K562 (cell line): ENCODE data around the gene DDX54. TPM values are rescaled to one million over a fixed set of nuclear protein-coding genes. Genes with fewer than 3 reads are reported as not detected.
A peak's percentile ranks its signal among the peaks of the same experiment; 100 is the strongest.

Experiments used
- AFF1 ChIP-seq, 2 experiments: fragments of 450-650 bp; IDR thresholded peaks; 2 replicates each; pipeline ENCODE4 v1.6.1; 2018; ENCODE audit warnings: mild to moderate bottlenecking in 2 of 2, low read depth in 1 of 2; ENCODE audit not compliant: partially characterized antibody in 2 of 2
- ARID1B ChIP-seq: fragments of 450-650 bp; IDR thresholded peaks from 2 replicates; pipeline ENCODE4 v1.6.1; 2016; ENCODE audit warnings: antibody characterized with exemption, mild to moderate bottlenecking, inconsistent platforms
- ASH1L ChIP-seq: fragments of 450-650 bp; IDR thresholded peaks from 2 replicates; pipeline ENCODE4 v1.6.1; 2018; ENCODE audit warnings: borderline replicate concordance, mild to moderate bottlenecking, low read depth; ENCODE audit not compliant: partially characterized antibody
- BRCA1 ChIP-seq, 2 experiments: fragments of 450-650 bp in 1 of 2; sonication (generic) in 1 of 2; formaldehyde crosslinking in 1 of 2; IDR thresholded peaks; 2 replicates each; pipeline versions ENCODE4 v1.5.0 to v1.6.1; 2017 to 2020; ENCODE audit warnings: mild to moderate bottlenecking in 1 of 2, missing genetic modification reagents in 1 of 2
- CBX8 ChIP-seq: fragments of 200-600 bp; sonication (generic); IDR thresholded peaks from 2 replicates; pipeline ENCODE4 v1.6.1; 2012; ENCODE audit warnings: borderline replicate concordance, mixed run types, low read depth, mild to moderate bottlenecking, moderate library complexity, mixed read lengths, low read length, control low read depth, inconsistent platforms; ENCODE audit not compliant: poor library complexity, severe bottlenecking; ENCODE audit errors: extremely low read depth
- DDX20 ChIP-seq: fragments of 450-650 bp; IDR thresholded peaks from 2 replicates; pipeline ENCODE4 v1.6.1; 2016; ENCODE audit warnings: missing genetic modification characterization, low read depth, mild to moderate bottlenecking, missing compliant biosample characterization, moderate library complexity
- DPF2 ChIP-seq: fragments of 450-650 bp; IDR thresholded peaks from 2 replicates; pipeline ENCODE4 v1.6.1; 2016
- FOSL1 ChIP-seq: fragments of 200-800 bp; sonication (Bioruptor generic); conservative IDR thresholded peaks from 2 replicates; pipeline ENCODE4 v1.6.1; 2016; ENCODE audit warnings: missing genetic modification characterization, missing compliant biosample characterization
- FOXA1 ChIP-seq: fragments of 450-650 bp; IDR thresholded peaks from 2 replicates; pipeline ENCODE4 v1.6.1; 2016; ENCODE audit warnings: mild to moderate bottlenecking, borderline replicate concordance
- FOXJ3 ChIP-seq: sonication (generic); formaldehyde crosslinking; IDR thresholded peaks from 2 replicates; pipeline ENCODE4 v1.4.0; 2020; ENCODE audit warnings: mild to moderate bottlenecking, missing genetic modification reagents
- KDM1A ChIP-seq, 2 experiments: fragments of 450-650 bp; IDR thresholded peaks; 2 replicates each; pipeline ENCODE4 v1.6.1; 2016; ENCODE audit warnings: mild to moderate bottlenecking in 2 of 2
- LARP7 ChIP-seq: fragments of 450-650 bp; IDR thresholded peaks from 2 replicates; pipeline ENCODE4 v1.6.1; 2016
- MNT ChIP-seq, 2 experiments: fragments of 450-650 bp; conservative IDR thresholded peaks; 2 replicates each; pipeline ENCODE4 v1.6.1; 2017; ENCODE audit warnings: mild to moderate bottlenecking in 2 of 2, moderate library complexity in 2 of 2
- SMARCA5 ChIP-seq: fragments of 450-650 bp; IDR thresholded peaks from 2 replicates; pipeline ENCODE4 v1.6.1; 2016
- USF1 ChIP-seq: sonication (generic); formaldehyde crosslinking; IDR thresholded peaks from 2 replicates; pipeline ENCODE4 v1.9.0; 2022; ENCODE audit warnings: mild to moderate bottlenecking, missing genetic modification reagents
- VEZF1 ChIP-seq: fragments of 200-800 bp; sonication (Bioruptor generic); IDR thresholded peaks from 2 replicates; pipeline ENCODE4 v1.6.1; 2017; ENCODE audit warnings: missing genetic modification characterization, missing compliant biosample characterization
- ZNF121 ChIP-seq: sonication (generic); formaldehyde crosslinking; conservative IDR thresholded peaks from 2 replicates; pipeline ENCODE4 v1.8.0; 2022; ENCODE audit warnings: missing genetic modification reagents
- ZNF124 ChIP-seq: sonication (generic); formaldehyde crosslinking; IDR thresholded peaks from 2 replicates; pipeline ENCODE4 v1.8.1; 2022; ENCODE audit warnings: missing genetic modification reagents
- ZNF184 ChIP-seq: sonication (generic); formaldehyde crosslinking; IDR thresholded peaks from 2 replicates; pipeline ENCODE4 v1.5.0; 2020; ENCODE audit warnings: missing genetic modification reagents
- ZNF707 ChIP-seq: fragments of 250-450 bp; sonication (Bioruptor Pico); conservative IDR thresholded peaks from 2 replicates; pipeline ENCODE4 v1.8.0; 2022; ENCODE audit warnings: inconsistent platforms, mild to moderate bottlenecking, moderate library complexity
- polyA plus RNA-seq, 8 experiments: library from polyadenylated mRNA; depleted of rRNA in 4 of 8; stranded (reverse) in 5 of 8; unstranded in 3 of 8; fragments of >200 nt; fragmentation: Nextera tagmentation in 2 of 8; fragmentation: Illumina TruSeq in 1 of 8; extraction: Ambion mirVana in 2 of 8; extraction: Trizol in 1 of 8; gene quantifications; 2 replicates each; pipeline versions ENCODE4 v1.2.1 to v1.2.3, GENCODE V29; 2011 to 2014; ENCODE audit warnings: inconsistent platforms in 1 of 8, missing spikeins in 1 of 8
- total RNA-seq, 7 experiments: library from RNA; depleted of rRNA in 6 of 7; stranded (reverse); fragments of >200 nt in 6 of 7; fragmentation: Illumina TruSeq in 2 of 7; extraction: Trizol in 2 of 7; gene quantifications; 2 replicates each; pipeline versions ENCODE4 v1.2.1 to v1.2.3, GENCODE V29; 2011 to 2021; ENCODE audit warnings: low replicate concordance in 1 of 7

DDX54 gene
- total and polyA plus RNA-seq, 9 of the 15 experiments (the other 6 are each of a cell fraction or from before 2014, with no cell fraction given), result 1.4 to 135 (median 51.4) TPM

- TF ChIP-seq AFF1 (IDR thresholded peaks at IDR 0.05; ENCODE audit: low read depth in 1 of 2, partially characterized antibody in 2 of 2) (peak in 1 of 2 experiments; percentile 0), FOSL1 (tag) (no peak; the same call in 1 of the 2 replicates), USF1 (CRISPR knock-in tag) (no peak), ASH1L (no peak), CBX8 (no peak), ZNF121 (CRISPR knock-in tag) (no peak), ZNF124 (CRISPR knock-in tag) (no peak), ZNF707 (CRISPR knock-in tag) (0 out of 2 replicates have a peak, but pooled peaks have one; percentile 21), ARID1B (0 out of 2 replicates have a peak, but pooled peaks have one; percentile 5), FOXJ3 (CRISPR knock-in tag) (no peak), MNT (conservative IDR thresholded peaks at IDR 0.05) (peak; percentile 34 to 59; a peak in 1 of 4 replicates), LARP7 (no peak), SMARCA5 (peak; percentile 80; the same call in 1 of the 2 replicates), FOXA1 (no peak), DPF2 (peak; percentile 15; the same call in 1 of the 2 replicates), KDM1A (IDR thresholded peaks at IDR 0.05) (peak; percentile 78 to 79), DDX20 (tag) (no peak), VEZF1 (CRISPR knock-in tag) (no peak), ZNF184 (CRISPR knock-in tag) (no peak), BRCA1 (IDR thresholded peaks at IDR 0.05) (no peak), BRCA1 (CRISPR knock-in tag; IDR thresholded peaks at IDR 0.05) (no peak)
These were observed 36.9 kb upstream of the DDX54 start (continued) for GRCh38 chr12:113221997-113222729.
